Neutrophil (primary cell): Measurements from ENCODE around the gene NEK1.
"Not testable (repeated sequence)": the region's sequence is repeated elsewhere in the genome, so short reads cannot be mapped to it uniquely, and the experiment has no call there.

ENCODE experiments used
- H3K27ac ChIP-seq: fragments of 200-600 bp; sonication (generic); 2 replicates; pipeline ENCODE4 v1.5.1; 2016; ENCODE audit warnings: mild to moderate bottlenecking, moderate library complexity
- H3K27me3 ChIP-seq: fragments of 200-600 bp; sonication (generic); 2 replicates; pipeline ENCODE4 v1.6.0; 2016; ENCODE audit warnings: mild to moderate bottlenecking
- H3K36me3 ChIP-seq: fragments of 200-600 bp; sonication (generic); 2 replicates; pipeline ENCODE4 v1.5.1; 2017
- H3K4me1 ChIP-seq, 2 experiments: fragments of 200-600 bp in 1 of 2; sonication (generic) in 1 of 2; 1 replicate in 1 of 2; 2 replicates in 1 of 2; pipeline versions ENCODE4 v1.5.1 to v1.6.1; 2013 to 2016; ENCODE audit warnings: low read depth in 1 of 2, low read length in 1 of 2, mild to moderate bottlenecking in 1 of 2, moderate library complexity in 1 of 2; ENCODE audit not compliant: control insufficient read depth in 1 of 2, insufficient read depth in 1 of 2
- H3K4me3 ChIP-seq, 2 experiments: fragments of 200-600 bp in 1 of 2; sonication (generic) in 1 of 2; 1 replicate in 1 of 2; 2 replicates in 1 of 2; pipeline ENCODE4 v1.5.1; 2013 to 2016; ENCODE audit warnings: low read depth in 1 of 2, low read length in 1 of 2, mild to moderate bottlenecking in 1 of 2, moderate library complexity in 1 of 2
- H3K9me3 ChIP-seq: fragments of 200-600 bp; sonication (generic); 2 replicates; pipeline ENCODE4 v1.5.1; 2016
- TF ChIP-seq, protein P1 (sequence below): fragments of 200-600 bp; sonication (generic); IDR thresholded peaks from 2 replicates; pipeline ENCODE4 v1.5.1; 2016; ENCODE audit warnings: antibody characterized with exemption

The NEK1 gene

DNA sequence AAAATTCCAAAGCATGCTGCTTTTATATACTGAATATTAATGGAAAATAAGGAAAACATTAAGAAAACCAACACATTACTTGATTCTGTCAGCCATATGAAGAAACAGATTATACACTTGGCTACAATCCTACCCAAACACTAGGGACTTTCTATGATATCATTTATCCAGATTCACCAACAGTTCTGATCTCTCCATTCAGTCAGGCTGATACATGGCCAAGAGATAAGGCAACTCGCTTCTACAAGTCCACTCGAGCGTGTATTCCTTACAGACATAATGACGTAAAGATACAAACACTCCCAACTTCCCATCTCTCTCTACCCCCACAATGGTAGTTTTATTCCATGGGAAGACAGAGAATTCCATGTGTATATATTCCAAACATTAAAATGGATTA, 44.5 kb downstream of the NEK1 start:
- TF ChIP-seq, protein P1, sequence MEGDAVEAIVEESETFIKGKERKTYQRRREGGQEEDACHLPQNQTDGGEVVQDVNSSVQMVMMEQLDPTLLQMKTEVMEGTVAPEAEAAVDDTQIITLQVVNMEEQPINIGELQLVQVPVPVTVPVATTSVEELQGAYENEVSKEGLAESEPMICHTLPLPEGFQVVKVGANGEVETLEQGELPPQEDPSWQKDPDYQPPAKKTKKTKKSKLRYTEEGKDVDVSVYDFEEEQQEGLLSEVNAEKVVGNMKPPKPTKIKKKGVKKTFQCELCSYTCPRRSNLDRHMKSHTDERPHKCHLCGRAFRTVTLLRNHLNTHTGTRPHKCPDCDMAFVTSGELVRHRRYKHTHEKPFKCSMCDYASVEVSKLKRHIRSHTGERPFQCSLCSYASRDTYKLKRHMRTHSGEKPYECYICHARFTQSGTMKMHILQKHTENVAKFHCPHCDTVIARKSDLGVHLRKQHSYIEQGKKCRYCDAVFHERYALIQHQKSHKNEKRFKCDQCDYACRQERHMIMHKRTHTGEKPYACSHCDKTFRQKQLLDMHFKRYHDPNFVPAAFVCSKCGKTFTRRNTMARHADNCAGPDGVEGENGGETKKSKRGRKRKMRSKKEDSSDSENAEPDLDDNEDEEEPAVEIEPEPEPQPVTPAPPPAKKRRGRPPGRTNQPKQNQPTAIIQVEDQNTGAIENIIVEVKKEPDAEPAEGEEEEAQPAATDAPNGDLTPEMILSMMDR: no peak
- Histone ChIP-seq H3K9me3 (no peaks in the 10 kb centered on the region), H3K27ac (no peak overlapping the region)

DNA sequence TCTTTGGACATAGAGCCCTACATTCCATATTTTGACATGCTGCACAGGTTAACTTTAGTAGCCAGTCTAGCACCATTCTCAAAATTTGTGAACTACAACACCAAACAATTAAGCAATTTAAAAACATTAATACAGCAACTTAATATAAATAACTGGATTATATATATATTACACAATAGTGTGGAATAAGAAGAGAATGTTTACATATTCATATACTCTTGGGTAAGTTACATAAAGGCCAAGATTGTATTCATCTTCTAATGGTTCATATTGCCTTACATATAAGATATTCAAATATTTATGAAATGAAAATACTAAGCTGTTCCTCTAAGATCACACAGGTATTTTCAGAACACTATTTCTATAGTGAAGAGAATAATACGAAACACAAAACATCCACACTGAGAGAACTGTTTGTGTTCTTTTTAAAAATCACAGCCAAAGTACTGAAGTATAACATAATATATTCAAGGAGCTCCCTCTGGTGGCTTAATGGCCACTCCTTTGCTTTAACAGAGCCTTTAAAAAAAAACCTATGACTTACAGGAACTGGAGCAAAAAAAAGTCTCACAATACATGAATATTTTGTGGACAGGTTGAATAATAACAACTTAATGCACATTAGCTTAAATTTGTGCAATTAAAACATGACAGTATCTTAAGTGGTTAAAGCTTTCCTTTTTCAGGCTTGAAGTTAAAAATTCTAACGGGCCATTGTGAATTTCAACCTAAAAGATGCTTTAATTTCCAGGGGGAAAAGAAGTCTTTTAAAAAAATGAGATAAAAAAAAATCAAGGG, 46.2 kb downstream of the NEK1 start:
- no peaks in the 10 kb centered on the region for H3K4me1 ChIP-seq
- no peaks in the 10 kb centered on the region for H3K36me3 ChIP-seq
- TF ChIP-seq, protein P1: no peak
- no peak overlapping the region for H3K27ac ChIP-seq
- H3K4me3 ChIP-seq: no peak overlapping the region
- H3K27me3 ChIP-seq: no peaks in the 10 kb centered on the region
- H3K9me3 ChIP-seq: no peaks in the 10 kb centered on the region

More for the DNA sequence above, 44.5 kb downstream of the NEK1 start:
- no peaks in the 10 kb centered on the region for H3K36me3 ChIP-seq
- H3K4me1 ChIP-seq: no peaks in the 10 kb centered on the region
- no peak overlapping the region for H3K4me3 ChIP-seq
- H3K27me3 ChIP-seq: no peaks in the 10 kb centered on the region

DNA sequence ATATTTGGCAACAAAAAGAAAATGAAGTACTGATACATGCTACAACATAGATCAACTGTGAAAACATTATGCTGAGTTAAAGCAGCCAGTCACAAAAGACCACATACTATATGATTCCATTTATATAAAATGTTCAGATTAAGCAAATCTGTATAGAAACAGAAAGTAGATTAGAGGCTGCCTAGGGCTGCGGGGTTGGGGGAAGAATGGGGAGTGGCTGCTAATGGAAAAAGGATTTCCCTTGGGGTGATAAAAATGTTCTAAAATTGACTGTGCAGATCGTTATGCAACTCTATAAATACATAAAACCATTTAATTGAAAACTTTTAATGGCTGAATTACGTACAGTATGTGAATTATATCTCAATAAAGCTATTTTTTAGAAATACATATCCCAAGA, 46.8 kb downstream of the NEK1 start:
- no peak overlapping the region for H3K27ac ChIP-seq
- no peaks in the 10 kb centered on the region for H3K36me3 ChIP-seq
- H3K27me3 ChIP-seq: no peaks in the 10 kb centered on the region
- no peaks in the 10 kb centered on the region for H3K9me3 ChIP-seq
- TF ChIP-seq, protein P1: no peak
- H3K4me1 ChIP-seq: no peaks in the 10 kb centered on the region
- no peak overlapping the region for H3K4me3 ChIP-seq

DNA sequence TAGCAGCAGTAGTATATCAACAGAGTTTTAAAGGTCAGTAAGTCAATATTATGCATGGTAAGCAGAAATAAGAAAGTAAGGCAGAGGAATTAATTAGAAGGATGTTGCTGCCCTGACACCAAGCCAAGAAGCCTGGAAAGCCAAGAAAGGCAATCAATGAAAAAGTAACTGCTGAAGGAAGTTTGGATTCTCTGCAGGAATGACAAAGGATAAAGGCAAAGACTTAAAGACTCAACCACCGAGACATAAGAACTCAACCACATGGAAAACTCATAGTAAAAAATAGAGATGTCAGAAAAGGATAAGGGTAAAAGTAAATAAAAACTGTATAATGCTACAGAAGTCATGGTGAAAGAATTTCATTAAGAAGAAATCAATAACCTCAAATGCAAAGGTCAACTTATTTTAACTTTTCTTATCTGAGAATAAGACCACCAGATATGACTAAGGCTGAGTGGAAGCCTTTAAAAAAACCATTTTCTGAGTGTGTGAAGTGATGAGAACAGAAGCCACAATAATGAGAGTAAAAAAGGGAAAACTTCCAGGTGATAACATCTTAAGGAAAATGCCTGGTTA, 55.2 kb downstream of the NEK1 start:
- TF ChIP-seq, protein P1: no peak
- Histone ChIP-seq H3K36me3 (peaks cover 7% of the 10 kb centered on the region), H3K27me3 (no peaks in the 10 kb centered on the region), H3K27ac (no peak overlapping the region), H3K4me1 (no peaks in the 10 kb centered on the region), H3K9me3 (no peaks in the 10 kb centered on the region), H3K4me3 (no peak overlapping the region)

DNA sequence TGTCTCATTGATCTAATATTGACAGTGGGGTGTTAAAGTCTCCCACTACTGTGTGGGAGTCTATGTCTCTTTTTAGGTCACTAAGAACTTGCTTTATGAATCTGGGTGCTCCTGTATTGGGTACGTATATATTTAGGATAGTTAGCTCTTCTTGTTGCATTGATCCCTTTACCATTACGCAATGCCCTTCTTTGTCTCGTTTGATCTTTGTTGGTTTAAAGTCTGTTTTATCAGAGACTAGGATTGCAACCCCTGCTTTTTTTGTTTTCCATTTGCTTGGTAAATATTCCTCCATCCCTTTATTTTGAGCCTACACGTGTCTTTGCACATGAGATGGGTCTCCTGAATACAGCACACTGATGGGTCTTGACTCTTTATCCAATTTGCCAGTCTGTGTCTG, 65.8 kb downstream of the NEK1 start:
- not testable (repeated sequence) for H3K4me3 ChIP-seq, H3K27ac ChIP-seq, H3K36me3 ChIP-seq, H3K4me1 ChIP-seq, H3K9me3 ChIP-seq, H3K27me3 ChIP-seq

DNA sequence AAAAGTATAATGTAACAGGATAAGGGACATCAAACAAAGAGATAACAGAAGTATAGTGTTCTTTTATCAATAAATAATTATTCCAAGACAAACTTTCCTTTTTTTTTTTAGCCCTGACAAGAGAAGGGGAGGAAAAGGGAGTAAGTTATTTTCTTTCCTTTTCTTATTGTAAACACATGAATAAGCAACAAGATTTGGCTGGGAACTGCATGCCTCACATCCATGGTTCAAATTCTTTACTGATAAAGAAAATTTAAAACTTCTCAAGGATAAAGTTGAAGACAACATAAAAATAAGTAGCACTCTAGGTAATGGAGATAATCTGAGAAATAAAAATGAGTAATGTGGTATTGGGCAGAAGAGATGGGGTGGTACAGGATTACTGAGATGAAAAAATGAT, 71.6 kb downstream of the NEK1 start:
- TF ChIP-seq, protein P1: no peak

More for the DNA sequence above, 71.6 kb downstream of the NEK1 start:
- Histone ChIP-seq H3K4me1 (no peaks in the 10 kb centered on the region), H3K9me3 (no peaks in the 10 kb centered on the region), H3K27me3 (no peaks in the 10 kb centered on the region), H3K4me3 (no peak overlapping the region), H3K27ac (no peak overlapping the region), H3K36me3 (no peaks in the 10 kb centered on the region)
